Measurements from ENCODE around the gene LRRD1.

- TF ChIP-seq POLR2A (IDR thresholded peaks at IDR 0.05), result no peak
- TF ChIP-seq CTCF (IDR thresholded peaks at IDR 0.05), result no peak
- TF ChIP-seq POLR2AphosphoS5 (IDR thresholded peaks at IDR 0.05), result no peak
Observed at GRCh38 chr7:92100534-92100933, 78.4 kb downstream of the LRRD1 start.

Measured in prostate gland (tissue), 2 donors.